SK-N-SH treated with all-trans-retinoic acid at 6 μM for 48 hours (cell line): ENCODE results near the gene SUFU.
A peak's percentile ranks its signal among the peaks of the same experiment; 100 is the strongest.

Experiments
- ATAC-seq: fragments of 200-7000 bp; cut with Tn5 transposase; 3 replicates; pipeline ENCODE4 v1.9.1; 2020; ENCODE audit warnings: mild to moderate bottlenecking, moderate library complexity
- ARNTL ChIP-seq: fragments of 450-650 bp; formaldehyde crosslinking; IDR thresholded peaks from 2 replicates; pipeline ENCODE4 v1.5.0; 2020; ENCODE audit warnings: low read depth, mild to moderate bottlenecking, moderate library complexity, borderline replicate concordance
- CREB5 ChIP-seq: fragments of 250-450 bp; sonication (Bioruptor Pico); IDR thresholded peaks from 2 replicates; pipeline ENCODE4 v1.5.1; 2020; ENCODE audit warnings: low read depth, mild to moderate bottlenecking, moderate library complexity
- CSDC2 ChIP-seq: fragments of 250-450 bp; sonication (Bioruptor Pico); IDR thresholded peaks from 2 replicates; pipeline ENCODE4 v1.5.0; 2020; ENCODE audit warnings: mild to moderate bottlenecking, moderate library complexity
- CSRNP3 ChIP-seq: fragments of 250-450 bp; sonication (Bioruptor Pico); IDR thresholded peaks from 2 replicates; pipeline ENCODE4 v1.5.1; 2021; ENCODE audit warnings: mild to moderate bottlenecking, moderate library complexity
- ESRRG ChIP-seq: fragments of 250-450 bp; sonication (Bioruptor Pico); IDR thresholded peaks from 2 replicates; pipeline ENCODE4 v1.6.1; 2021; ENCODE audit warnings: mild to moderate bottlenecking
- GLIS3 ChIP-seq: fragments of 250-450 bp; sonication (Bioruptor Pico); IDR thresholded peaks from 2 replicates; pipeline ENCODE4 v1.5.0; 2020; ENCODE audit warnings: mild to moderate bottlenecking, moderate library complexity
- OSR1 ChIP-seq: fragments of 250-450 bp; sonication (Bioruptor Pico); IDR thresholded peaks from 2 replicates; pipeline ENCODE4 v1.8.0; 2022; ENCODE audit warnings: moderate library complexity, mild to moderate bottlenecking, inconsistent platforms
- POU6F1 ChIP-seq: fragments of 250-450 bp; sonication (Bioruptor Pico); IDR thresholded peaks from 2 replicates; pipeline ENCODE4 v1.8.0; 2021; ENCODE audit warnings: low read depth, mild to moderate bottlenecking, moderate library complexity, borderline replicate concordance
- PPARA ChIP-seq: fragments of 250-450 bp; sonication (Bioruptor Pico); IDR thresholded peaks from 2 replicates; pipeline ENCODE4 v1.5.0; 2020; ENCODE audit warnings: mild to moderate bottlenecking, borderline replicate concordance
- RARB ChIP-seq: fragments of 250-450 bp; sonication (Bioruptor Pico); IDR thresholded peaks from 2 replicates; pipeline ENCODE4 v1.8.0; 2021; ENCODE audit warnings: mild to moderate bottlenecking, moderate library complexity
- SNAI2 ChIP-seq: fragments of 250-450 bp; sonication (Bioruptor Pico); IDR thresholded peaks from 2 replicates; pipeline ENCODE4 v1.5.0; 2020; ENCODE audit warnings: mild to moderate bottlenecking, moderate library complexity
- TCF4 ChIP-seq: fragments of 250-450 bp; sonication (Bioruptor Pico); IDR thresholded peaks from 2 replicates; pipeline ENCODE4 v1.8.0; 2021; ENCODE audit warnings: mild to moderate bottlenecking, moderate library complexity, borderline replicate concordance
- TOX ChIP-seq: fragments of 250-450 bp; sonication (Bioruptor Pico); IDR thresholded peaks from 2 replicates; pipeline ENCODE4 v1.8.0; 2021; ENCODE audit warnings: mild to moderate bottlenecking, moderate library complexity, borderline replicate concordance
- TSHZ2 ChIP-seq: fragments of 250-450 bp; sonication (Bioruptor Pico); IDR thresholded peaks from 2 replicates; pipeline ENCODE4 v1.5.0; 2020; ENCODE audit warnings: mild to moderate bottlenecking, moderate library complexity
- ZC3H10 ChIP-seq: fragments of 250-450 bp; sonication (Bioruptor Pico); IDR thresholded peaks from 2 replicates; pipeline ENCODE4 v1.5.1; 2021; ENCODE audit warnings: mild to moderate bottlenecking, moderate library complexity
- ZFP3 ChIP-seq: fragments of 250-450 bp; sonication (Bioruptor Pico); IDR thresholded peaks from 2 replicates; pipeline ENCODE4 v1.5.0; 2020; ENCODE audit warnings: mild to moderate bottlenecking, moderate library complexity
- ZFP30 ChIP-seq: fragments of 450-650 bp; formaldehyde crosslinking; IDR thresholded peaks from 2 replicates; pipeline ENCODE4 v1.5.0; 2022; ENCODE audit warnings: mild to moderate bottlenecking, moderate library complexity
- ZNF565 ChIP-seq: fragments of 450-650 bp; formaldehyde crosslinking; conservative IDR thresholded peaks from 2 replicates; pipeline ENCODE4 v1.5.0; 2020; ENCODE audit warnings: low read depth, mild to moderate bottlenecking, moderate library complexity
- ZNF70 ChIP-seq: fragments of 450-650 bp; formaldehyde crosslinking; IDR thresholded peaks from 2 replicates; pipeline ENCODE4 v1.5.0; 2020; ENCODE audit warnings: mild to moderate bottlenecking, moderate library complexity
- ZNF8 ChIP-seq: fragments of 450-650 bp; formaldehyde crosslinking; IDR thresholded peaks from 2 replicates; pipeline ENCODE4 v1.5.0; 2020; ENCODE audit warnings: mild to moderate bottlenecking, moderate library complexity
- TF ChIP-seq, protein P1 (sequence below): fragments of 250-450 bp; sonication (Bioruptor Pico); IDR thresholded peaks from 2 replicates; pipeline ENCODE4 v1.8.0; 2020; ENCODE audit warnings: mild to moderate bottlenecking, moderate library complexity, borderline replicate concordance

The SUFU gene

DNA sequence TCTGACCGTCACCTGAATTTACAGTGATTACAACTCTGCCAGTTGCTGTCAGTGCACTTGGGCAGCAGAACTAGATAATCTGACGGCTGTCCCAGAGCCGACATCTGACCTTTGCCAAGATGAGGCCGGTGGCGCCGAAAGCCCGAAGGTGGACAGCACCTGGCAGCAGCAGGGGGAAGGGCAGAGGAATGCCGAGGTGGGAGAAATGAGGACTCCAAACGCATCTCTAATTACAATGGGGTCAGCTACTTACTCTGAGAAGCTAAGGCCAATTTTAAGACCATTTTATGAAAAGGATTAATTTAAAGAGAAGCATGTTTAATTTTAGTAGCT, 174.3 kb downstream of the SUFU start:
- TF ChIP-seq ZNF70 (CRISPR knock-in tag) = no peak
- TF ChIP-seq CSDC2 (CRISPR knock-in tag) = no peak
- no peak for TF ChIP-seq ZNF565
- ATAC-seq = no peak

- ATAC-seq = peak; percentile 73
- no peak for TF ChIP-seq GLIS3 (CRISPR knock-in tag)
- no peak for TF ChIP-seq TOX (CRISPR knock-in tag)
- peak; percentile 38; the same call in 1 of the 2 replicates for TF ChIP-seq TCF4 (CRISPR knock-in tag)
- TF ChIP-seq ZNF8 = 0 out of 2 replicates have a peak, but pooled peaks have one; percentile 31
Observed at GRCh38 chr10:102678842-102679289, 175.1 kb downstream of the SUFU start.

DNA sequence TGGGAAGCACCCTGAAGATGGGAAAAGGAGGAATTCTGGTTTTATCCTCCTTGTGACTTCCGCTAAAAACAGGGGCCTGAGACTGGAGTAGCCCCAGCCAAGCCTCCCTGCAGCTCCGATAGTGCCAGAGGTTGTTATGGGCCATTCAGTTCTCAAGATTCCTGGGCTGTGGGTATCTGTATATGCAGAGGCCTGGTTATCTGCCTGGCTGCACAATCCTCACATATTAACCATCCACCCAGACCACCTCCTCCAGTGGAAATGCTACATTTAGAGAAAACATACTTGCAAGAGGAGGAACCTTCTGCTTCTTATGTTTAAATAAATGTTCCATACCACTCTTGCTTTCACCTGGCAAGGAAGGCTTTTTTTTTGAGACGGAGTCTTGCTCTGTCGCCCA, 175.8 kb downstream of the SUFU start:
- TF ChIP-seq GLIS3 (CRISPR knock-in tag) = no peak
- TF ChIP-seq ARNTL = no peak
- no peak for TF ChIP-seq TOX (CRISPR knock-in tag)
- TF ChIP-seq CREB5 = no peak
- no peak for TF ChIP-seq POU6F1
- no peak for TF ChIP-seq OSR1 (CRISPR knock-in tag)
- TF ChIP-seq ESRRG (CRISPR knock-in tag) = no peak
- no peak for TF ChIP-seq ZFP30 (CRISPR knock-in tag)
- TF ChIP-seq ZNF70 (CRISPR knock-in tag) = no peak
- no peak for TF ChIP-seq TCF4 (CRISPR knock-in tag)
- TF ChIP-seq ZNF8 = no peak
- no peak for TF ChIP-seq ZNF565
- no peak for ATAC-seq

GRCh38 chr10:102681696-102682095, 177.9 kb downstream of the SUFU start:
- no peak for ATAC-seq
- TF ChIP-seq SNAI2 (CRISPR knock-in tag) (no peak), CSDC2 (CRISPR knock-in tag) (no peak)

DNA sequence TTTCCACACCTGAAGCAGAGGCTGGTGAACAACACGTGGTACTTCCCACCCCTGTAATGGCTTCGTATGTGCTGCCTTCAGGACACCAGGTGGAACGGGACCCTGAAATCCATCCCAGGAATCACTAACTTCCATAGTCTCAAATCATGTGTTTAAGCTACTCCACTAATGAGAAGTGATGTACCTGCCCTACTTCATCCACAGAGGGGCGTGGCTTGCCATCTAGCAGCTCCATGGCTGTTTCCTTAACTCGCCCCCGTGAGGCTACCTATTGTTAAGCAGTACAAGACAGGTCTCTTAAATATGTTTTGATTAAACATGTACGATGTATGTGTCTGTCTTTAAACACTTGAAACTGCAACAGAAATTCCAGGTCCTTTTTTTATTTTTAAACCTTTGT, 178.6 kb downstream of the SUFU start:
- no peak for TF ChIP-seq ZC3H10
- TF ChIP-seq OSR1 (CRISPR knock-in tag) = no peak
- TF ChIP-seq ZFP3 (CRISPR knock-in tag) = no peak
- TF ChIP-seq ZFP30 (CRISPR knock-in tag) = no peak
- no peak for TF ChIP-seq PPARA (CRISPR knock-in tag)
- TF ChIP-seq, protein P1, sequence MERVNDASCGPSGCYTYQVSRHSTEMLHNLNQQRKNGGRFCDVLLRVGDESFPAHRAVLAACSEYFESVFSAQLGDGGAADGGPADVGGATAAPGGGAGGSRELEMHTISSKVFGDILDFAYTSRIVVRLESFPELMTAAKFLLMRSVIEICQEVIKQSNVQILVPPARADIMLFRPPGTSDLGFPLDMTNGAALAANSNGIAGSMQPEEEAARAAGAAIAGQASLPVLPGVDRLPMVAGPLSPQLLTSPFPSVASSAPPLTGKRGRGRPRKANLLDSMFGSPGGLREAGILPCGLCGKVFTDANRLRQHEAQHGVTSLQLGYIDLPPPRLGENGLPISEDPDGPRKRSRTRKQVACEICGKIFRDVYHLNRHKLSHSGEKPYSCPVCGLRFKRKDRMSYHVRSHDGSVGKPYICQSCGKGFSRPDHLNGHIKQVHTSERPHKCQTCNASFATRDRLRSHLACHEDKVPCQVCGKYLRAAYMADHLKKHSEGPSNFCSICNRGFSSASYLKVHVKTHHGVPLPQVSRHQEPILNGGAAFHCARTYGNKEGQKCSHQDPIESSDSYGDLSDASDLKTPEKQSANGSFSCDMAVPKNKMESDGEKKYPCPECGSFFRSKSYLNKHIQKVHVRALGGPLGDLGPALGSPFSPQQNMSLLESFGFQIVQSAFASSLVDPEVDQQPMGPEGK (CRISPR knock-in tag) = no peak
- no peak for TF ChIP-seq CREB5
- TF ChIP-seq TCF4 (CRISPR knock-in tag) = no peak
- TF ChIP-seq TSHZ2 = no peak
- no peak for TF ChIP-seq ZNF565
- TF ChIP-seq CSRNP3 (CRISPR knock-in tag) = no peak
- TF ChIP-seq GLIS3 (CRISPR knock-in tag) = no peak
- TF ChIP-seq CSDC2 (CRISPR knock-in tag) = no peak
- TF ChIP-seq ZNF70 (CRISPR knock-in tag) = no peak
- TF ChIP-seq POU6F1 = no peak
- no peak for TF ChIP-seq ESRRG (CRISPR knock-in tag)
- TF ChIP-seq ARNTL = no peak
- TF ChIP-seq SNAI2 (CRISPR knock-in tag) = no peak
- no peak for TF ChIP-seq RARB (CRISPR knock-in tag)
- TF ChIP-seq ZNF8 = no peak
- ATAC-seq = no peak
